A549 (cell line): ENCODE results near the gene HSPA4. TPM values are rescaled to one million over a fixed set of nuclear protein-coding genes. Genes with fewer than 3 reads are reported as not detected.

Experiments
- ATAC-seq, 2 experiments: fragments of 200-7000 bp in 1 of 2; fragments of >200 bp in 1 of 2; cut with Nextera tagmentation in 1 of 2; cut with Tn5 transposase in 1 of 2; 3 replicates each; pipeline versions ENCODE4 v1.8.0 to v1.9.1; 2018 to 2020; ENCODE audit warnings: mild to moderate bottlenecking in 1 of 2, moderate library complexity in 1 of 2
- CTCF ChIA-PET: fragments of 300-600 bp; sonication (Branson Sonifier 250); formaldehyde crosslinking; extraction: SDS; loops from one replicate; lab custom pipeline; 2021; ENCODE audit warnings: antibody characterized with exemption, inconsistent platforms; lab: Yijun Ruan, JAX
- POLR2A ChIA-PET: fragments of 350-600 bp; formaldehyde crosslinking; extraction: SDS; loops from one replicate; lab custom pipeline; 2021; ENCODE audit warnings: antibody characterized with exemption, inconsistent platforms; lab: Yijun Ruan, JAX
- DNase-seq, 2 experiments: peaks; one replicate each; pipeline versions ENCODE4 v3.0.0 to v3.0.0-alpha.2; 2011 to 2016; ENCODE audit warnings: low read depth in 1 of 2, low spot score in 1 of 2
- FAIRE-seq: peaks from 2 replicates; lab custom pipeline; 2011; peaks lifted over from hg19 to GRCh38; lab: Jason Lieb, UNC
- H3K27ac ChIP-seq, 2 experiments: fragments of >200 bp; sonication (Bioruptor Twin); formaldehyde crosslinking; 3 replicates each; pipeline ENCODE4 v1.5.1; 2016 to 2017
- H3K4me1 ChIP-seq: fragments of >200 bp; sonication (Bioruptor Twin); formaldehyde crosslinking; 3 replicates; pipeline ENCODE4 v1.6.1; 2016
- H3K4me2 ChIP-seq: fragments of >200 bp; sonication (Bioruptor Twin); formaldehyde crosslinking; 3 replicates; pipeline ENCODE4 v1.6.1; 2016
- H3K4me3 ChIP-seq: fragments of >200 bp; sonication (Bioruptor Twin); formaldehyde crosslinking; 3 replicates; pipeline ENCODE4 v1.5.1; 2016
- H3K9me3 ChIP-seq: fragments of >200 bp; sonication (Bioruptor Twin); formaldehyde crosslinking; 3 replicates; pipeline ENCODE4 v1.6.1; 2016
- CBX8 ChIP-seq: fragments of 200-600 bp; sonication (generic); IDR thresholded peaks from 2 replicates; pipeline ENCODE4 v1.6.1; 2016
- FOSB ChIP-seq: fragments of 250-450 bp; sonication (Bioruptor Pico); IDR thresholded peaks from 2 replicates; pipeline ENCODE4 v1.5.0; 2020; ENCODE audit warnings: mild to moderate bottlenecking, moderate library complexity
- TP53 ChIP-seq: fragments of 250-450 bp; sonication (Bioruptor Pico); IDR thresholded peaks from 2 replicates; pipeline ENCODE4 v1.5.0; 2021; ENCODE audit warnings: mild to moderate bottlenecking, moderate library complexity
- WGBS: methylation state at CpG from one replicate; pipeline ENCODE4 v1.1.6; 2017; ENCODE audit errors: missing lambda C conversion rate; 5-methylcytosine and 5-hydroxymethylcytosine counted together
- polyA plus RNA-seq, 4 experiments: library from polyadenylated mRNA; depleted of rRNA in 3 of 4; stranded (reverse); fragments of >200 nt; fragmentation: RNase III in 1 of 4; extraction: RNeasy Plus Mini Kit Qiagen cat#74134 plus additional on column Dnase treatment in 1 of 4; gene quantifications; 2 replicates in 3 of 4; 3 replicates in 1 of 4; pipeline ENCODE4 v1.2.3, GENCODE V29; 2011 to 2017
- small RNA-seq, 6 experiments: library from RNA; depleted of rRNA; stranded (forward); fragments of <200 nt; gene quantifications; one replicate each; pipeline ENCODE3, GENCODE V24; 2012

HSPA4 gene
- polyA plus RNA-seq, 2 of the 4 experiments (the other 2 are of a cell fraction): 160 to 166 TPM

DNA sequence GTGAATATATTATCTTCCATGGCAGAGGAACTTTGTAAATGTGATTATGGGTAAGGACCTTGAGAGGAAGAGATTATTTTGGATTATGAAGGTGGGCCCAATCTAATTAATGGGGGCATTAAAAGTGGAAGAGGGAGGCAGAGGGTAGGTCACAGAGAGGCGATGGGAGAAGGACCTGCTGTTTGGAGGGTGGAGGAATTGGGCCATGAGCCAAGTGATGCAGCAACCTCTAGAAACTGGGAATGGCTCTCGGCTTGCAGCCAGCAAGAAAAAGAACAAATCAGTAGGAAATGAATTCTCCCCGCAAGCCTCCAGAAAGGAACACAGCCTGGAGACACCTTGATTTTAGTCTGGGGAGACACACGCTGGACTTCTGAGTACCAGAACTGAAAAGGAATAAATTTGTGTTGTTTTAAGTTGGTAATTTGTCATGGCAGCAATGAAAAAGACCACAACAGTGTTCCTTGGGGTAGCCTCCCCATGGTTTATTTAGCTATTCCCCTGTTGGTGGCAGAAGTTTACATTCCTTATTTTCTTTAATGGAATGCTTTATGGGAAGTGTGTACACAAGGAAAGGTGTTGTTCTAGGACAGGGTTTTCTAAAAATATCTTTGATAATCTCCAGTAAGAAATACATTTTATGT, 103.6 kb downstream of the HSPA4 start:
- DNase-seq (no peak), ATAC-seq (no peak), FAIRE-seq (no peak)
- no peak overlapping the region for H3K27ac ChIP-seq
- H3K4me1 ChIP-seq: no peaks in the 10 kb centered on the region
- POLR2A ChIA-PET: no interaction called here
- no peak overlapping the region for H3K4me2 ChIP-seq
- CTCF ChIA-PET: no interaction called here
- no peaks in the 10 kb centered on the region for H3K9me3 ChIP-seq
- no peak overlapping the region for H3K4me3 ChIP-seq
- TF ChIP-seq FOSB (CRISPR knock-in tag): no peak
- TF ChIP-seq TP53: no peak
- no peak for TF ChIP-seq CBX8
- WGBS: 52% methylated on average over 4 of the region's 4 CpGs

Small RNA genes lying within 50 kb of the gene (small RNA-seq; reads per million reads assigned to genes)
- gene AC113410.1 (0 reads per million in 6 experiments), gene AC113410.3 (0 to 1.6 (median 0) reads per million in 6 experiments)

Other genes with a start within 250 kb of the HSPA4 start
- 0.07 and 0.10 TPM in 2 replicates for gene SOWAHA, start 238.7 kb upstream of the HSPA4 start, polyA plus RNA-seq (2011; rRNA removed)
- gene SOWAHA, start 238.7 kb upstream of the HSPA4 start, polyA plus RNA-seq (2017; fragmentation: RNase III; extraction: RNeasy Plus Mini Kit Qiagen cat#74134 plus additional on column Dnase treatment): 0.03 to 0.08 TPM (median 0.06 TPM) in 3 replicates
- 3.5 and 4.5 TPM in 2 replicates for gene SHROOM1, start 221.4 kb upstream of the HSPA4 start, polyA plus RNA-seq (2011; rRNA removed)
- gene SHROOM1, start 221.4 kb upstream of the HSPA4 start, polyA plus RNA-seq (2017; fragmentation: RNase III; extraction: RNeasy Plus Mini Kit Qiagen cat#74134 plus additional on column Dnase treatment): 5.4 to 7.2 TPM (median 6.0 TPM) in 3 replicates
- 0.83 and 0.85 TPM in 2 replicates for gene GDF9, start 185.5 kb upstream of the HSPA4 start, polyA plus RNA-seq (2011; rRNA removed)
- 0.25 to 0.49 TPM (median 0.37 TPM) in 3 replicates for gene GDF9, start 185.5 kb upstream of the HSPA4 start, polyA plus RNA-seq (2017; fragmentation: RNase III; extraction: RNeasy Plus Mini Kit Qiagen cat#74134 plus additional on column Dnase treatment)
- 497 and 500 TPM in 2 replicates for gene UQCRQ, start 185.4 kb upstream of the HSPA4 start, polyA plus RNA-seq (2011; rRNA removed)
- 424 to 448 TPM (median 441 TPM) in 3 replicates for gene UQCRQ, start 185.4 kb upstream of the HSPA4 start, polyA plus RNA-seq (2017; fragmentation: RNase III; extraction: RNeasy Plus Mini Kit Qiagen cat#74134 plus additional on column Dnase treatment)
- gene LEAP2, start 178.3 kb upstream of the HSPA4 start, polyA plus RNA-seq (2011; rRNA removed): 4.1 and 4.8 TPM in 2 replicates
- 1.6 to 2.1 TPM (median 2.0 TPM) in 3 replicates for gene LEAP2, start 178.3 kb upstream of the HSPA4 start, polyA plus RNA-seq (2017; fragmentation: RNase III; extraction: RNeasy Plus Mini Kit Qiagen cat#74134 plus additional on column Dnase treatment)
- gene AFF4, start 88.4 kb upstream of the HSPA4 start, polyA plus RNA-seq (2011; rRNA removed): 43.5 and 52.7 TPM in 2 replicates
- gene AFF4, start 88.4 kb upstream of the HSPA4 start, polyA plus RNA-seq (2017; fragmentation: RNase III; extraction: RNeasy Plus Mini Kit Qiagen cat#74134 plus additional on column Dnase treatment): 20.8 to 22.4 TPM (median 22.1 TPM) in 3 replicates
- 45.7 and 56.2 TPM in 2 replicates for gene ZCCHC10, start 25.5 kb upstream of the HSPA4 start, polyA plus RNA-seq (2011; rRNA removed)
- gene ZCCHC10, start 25.5 kb upstream of the HSPA4 start, polyA plus RNA-seq (2017; fragmentation: RNase III; extraction: RNeasy Plus Mini Kit Qiagen cat#74134 plus additional on column Dnase treatment): 27.1 to 28.3 TPM (median 28.3 TPM) in 3 replicates